Astrocyte (in vitro differentiated cells and primary cell): Measurements from ENCODE around the gene BCKDHB. TPM values are rescaled to one million over a fixed set of nuclear protein-coding genes. Genes with fewer than 3 reads are reported as not detected.
"Not testable (repeated sequence)": the region's sequence is repeated elsewhere in the genome, so short reads cannot be mapped to it uniquely, and the experiment has no call there.

Experiments used
- DNase-seq: peaks from one replicate; pipeline ENCODE4 v3.0.0-alpha.2; 2010; ENCODE audit warnings: low read depth
- FAIRE-seq: peaks from 2 replicates; lab custom pipeline; 2011; peaks lifted over from hg19 to GRCh38; lab: Jason Lieb, UNC
- H2AFZ ChIP-seq: 2 replicates; pipeline ENCODE4 v1.6.0; 2012; ENCODE audit warnings: low read depth, low read length, inconsistent platforms
- H3K27ac ChIP-seq: 2 replicates; pipeline ENCODE4 v1.5.1; 2011; ENCODE audit warnings: low read depth, low read length, inconsistent platforms
- H3K27me3 ChIP-seq: 2 replicates; pipeline ENCODE4 v1.6.0; 2011; ENCODE audit warnings: low read length, inconsistent platforms; ENCODE audit not compliant: insufficient read depth
- H3K36me3 ChIP-seq: 2 replicates; pipeline ENCODE4 v1.5.1; 2011; ENCODE audit warnings: low read length, inconsistent platforms; ENCODE audit not compliant: insufficient read depth
- H3K4me1 ChIP-seq: 2 replicates; pipeline ENCODE4 v1.5.1; 2011; ENCODE audit warnings: low read length, inconsistent platforms; ENCODE audit not compliant: insufficient read depth
- H3K4me2 ChIP-seq: 2 replicates; pipeline ENCODE4 v1.6.0; 2012; ENCODE audit warnings: low read length, inconsistent platforms
- H3K4me3 ChIP-seq: 2 replicates; pipeline ENCODE4 v1.5.1; 2011; ENCODE audit warnings: low read depth, mild to moderate bottlenecking, low read length, inconsistent platforms; ENCODE audit not compliant: insufficient read depth
- H3K79me2 ChIP-seq: 2 replicates; pipeline ENCODE4 v1.6.0; 2012; ENCODE audit warnings: mild to moderate bottlenecking, low read length, inconsistent platforms; ENCODE audit not compliant: insufficient read depth
- H3K9ac ChIP-seq: 2 replicates; pipeline ENCODE4 v1.6.0; 2012; ENCODE audit warnings: mild to moderate bottlenecking, low read length, inconsistent platforms
- H3K9me3 ChIP-seq: 2 replicates; pipeline ENCODE4 v1.5.1; 2012; ENCODE audit warnings: low read depth, mild to moderate bottlenecking, low read length, inconsistent platforms; ENCODE audit not compliant: insufficient read depth
- H4K20me1 ChIP-seq: 2 replicates; pipeline ENCODE4 v1.6.0; 2012; ENCODE audit warnings: low read length, inconsistent platforms; ENCODE audit not compliant: insufficient read depth
- H3K27ac Mint-ChIP-seq: one replicate; pipeline ENCODE4 v1.8.0; 2021; ENCODE audit warnings: mild to moderate bottlenecking, mixed read lengths; ENCODE audit not compliant: unreplicated experiment
- H3K27me3 Mint-ChIP-seq: one replicate; pipeline ENCODE4 v1.8.0; 2021; ENCODE audit warnings: low read depth, mixed read lengths; ENCODE audit not compliant: unreplicated experiment
- H3K36me3 Mint-ChIP-seq: one replicate; pipeline ENCODE4 v1.8.0; 2021; ENCODE audit warnings: low read depth, mixed read lengths; ENCODE audit not compliant: unreplicated experiment
- H3K4me1 Mint-ChIP-seq: one replicate; pipeline ENCODE4 v1.8.0; 2021; ENCODE audit warnings: low read depth, mixed read lengths; ENCODE audit not compliant: unreplicated experiment
- H3K4me3 Mint-ChIP-seq: one replicate; pipeline ENCODE4 v1.8.0; 2021; ENCODE audit warnings: mild to moderate bottlenecking, moderate library complexity, mixed read lengths; ENCODE audit not compliant: unreplicated experiment
- H3K9me3 Mint-ChIP-seq: one replicate; pipeline ENCODE4 v1.8.0; 2021; ENCODE audit warnings: mild to moderate bottlenecking, mixed read lengths; ENCODE audit not compliant: unreplicated experiment
- CTCF ChIP-seq: IDR thresholded peaks from 2 replicates; pipeline ENCODE4 v1.5.1; 2011; ENCODE audit warnings: low read depth, mild to moderate bottlenecking, inconsistent platforms, low read length, moderate library complexity; ENCODE audit not compliant: insufficient read depth
- EZH2 ChIP-seq: IDR thresholded peaks from 2 replicates; pipeline ENCODE4 v1.6.1; 2012; ENCODE audit warnings: mild to moderate bottlenecking, low read length, inconsistent platforms; ENCODE audit not compliant: insufficient read depth
- total RNA-seq: library from RNA; stranded (reverse); gene quantifications from 2 replicates; pipeline ENCODE4 v1.2.1, GENCODE V29; 2021

Gene BCKDHB
- total RNA-seq, 1 donor from 2014 or later = 18.4 TPM

GRCh38 chr6:80209430-80209829, 103.0 kb downstream of the BCKDHB start:
- Histone ChIP-seq H3K9ac (no peak overlapping the region), H3K36me3 (no peaks in the 10 kb centered on the region), H3K9me3 (no peaks in the 10 kb centered on the region), H3K27me3 (no peaks in the 10 kb centered on the region), H4K20me1 (no peaks in the 10 kb centered on the region), H3K27ac (no peak overlapping the region), H3K79me2 (no peaks in the 10 kb centered on the region), H3K4me2 (no peak overlapping the region), H3K4me3 (no peak overlapping the region), H2AFZ (no peak overlapping the region), H3K4me1 (no peaks in the 10 kb centered on the region)
- no peak for DNase-seq
- TF ChIP-seq EZH2 (no peak), CTCF (no peak)
- FAIRE-seq = no peak
- H3K4me1 Mint-ChIP-seq = peaks cover 18% of the 10 kb centered on the region
- H3K27ac Mint-ChIP-seq = no peak overlapping the region
- H3K9me3 Mint-ChIP-seq = no peaks in the 10 kb centered on the region
- no peaks in the 10 kb centered on the region for H3K27me3 Mint-ChIP-seq
- no peaks in the 10 kb centered on the region for H3K36me3 Mint-ChIP-seq
- H3K4me3 Mint-ChIP-seq = no peak overlapping the region

- no peak for FAIRE-seq
- H3K27me3 Mint-ChIP-seq = no peaks in the 10 kb centered on the region
- TF ChIP-seq EZH2 (no peak), CTCF (no peak)
These were observed 104.1 kb downstream of the BCKDHB start for GRCh38 chr6:80210618-80211017.

GRCh38 chr6:80211286-80211685, 104.8 kb downstream of the BCKDHB start:
- Histone ChIP-seq H3K9me3 (no peaks in the 10 kb centered on the region), H3K4me1 (no peaks in the 10 kb centered on the region), H2AFZ (no peak overlapping the region), H4K20me1 (no peaks in the 10 kb centered on the region), H3K79me2 (no peaks in the 10 kb centered on the region), H3K9ac (no peak overlapping the region), H3K36me3 (no peaks in the 10 kb centered on the region), H3K27ac (no peak overlapping the region), H3K27me3 (no peaks in the 10 kb centered on the region), H3K4me2 (no peak overlapping the region), H3K4me3 (no peak overlapping the region)
- DNase-seq (peak; percentile 6), FAIRE-seq (no peak)
- H3K4me1 Mint-ChIP-seq = peaks cover 18% of the 10 kb centered on the region
- no peak overlapping the region for H3K4me3 Mint-ChIP-seq
- no peak overlapping the region for H3K27ac Mint-ChIP-seq
- TF ChIP-seq EZH2 (no peak), CTCF (no peak)
- H3K27me3 Mint-ChIP-seq = no peaks in the 10 kb centered on the region
- H3K9me3 Mint-ChIP-seq = no peaks in the 10 kb centered on the region
- no peaks in the 10 kb centered on the region for H3K36me3 Mint-ChIP-seq

More at GRCh38 chr6:80210618-80211017, 104.1 kb downstream of the BCKDHB start:
- Histone ChIP-seq H3K36me3 (no peaks in the 10 kb centered on the region), H3K4me3 (no peak overlapping the region), H3K4me1 (no peaks in the 10 kb centered on the region), H4K20me1 (no peaks in the 10 kb centered on the region), H3K79me2 (no peaks in the 10 kb centered on the region), H3K27ac (no peak overlapping the region), H3K4me2 (no peak overlapping the region), H3K9me3 (no peaks in the 10 kb centered on the region), H3K9ac (no peak overlapping the region), H3K27me3 (no peaks in the 10 kb centered on the region), H2AFZ (no peak overlapping the region)
- no peak overlapping the region for H3K4me3 Mint-ChIP-seq
- H3K27ac Mint-ChIP-seq = peak overlapping the region; percentile 38
- H3K36me3 Mint-ChIP-seq = no peaks in the 10 kb centered on the region
- peaks cover 18% of the 10 kb centered on the region for H3K4me1 Mint-ChIP-seq
- no peaks in the 10 kb centered on the region for H3K9me3 Mint-ChIP-seq
- peak; percentile 10 for DNase-seq

- FAIRE-seq, DNase-seq, H3K27ac Mint-ChIP-seq, H3K9ac ChIP-seq, H3K27ac ChIP-seq, H3K36me3 Mint-ChIP-seq, H3K9me3 ChIP-seq, H3K79me2 ChIP-seq, H3K27me3 ChIP-seq, H3K4me1 ChIP-seq, H3K4me3 Mint-ChIP-seq, H2AFZ ChIP-seq, H3K27me3 Mint-ChIP-seq, H4K20me1 ChIP-seq, H3K4me3 ChIP-seq, H3K4me2 ChIP-seq, H3K9me3 Mint-ChIP-seq, H3K36me3 ChIP-seq: not testable (repeated sequence)
- peaks cover 18% of the 10 kb centered on the region for H3K4me1 Mint-ChIP-seq
These were observed 105.4 kb downstream of the BCKDHB start for GRCh38 chr6:80211890-80212289.
